Measurements from ENCODE around the gene RNFT2. TPM values are rescaled to one million over a fixed set of nuclear protein-coding genes. Genes with fewer than 3 reads are reported as not detected.
A peak's percentile ranks its signal among the peaks of the same experiment; 100 is the strongest.

RNFT2 gene
- total RNA-seq, result 10 to 100 TPM; 13.0 to 15.8 TPM

GRCh38 chr12:116737774-116738657 is at the start of gene RNFT2, which contains the start of gene SPRING1:
TSS of gene RNFT2 (plus strand) at chr12:116738315. CDS start at chr12:116740498, 2,183 bp downstream.
TSS of gene SPRING1 (minus strand) at chr12:116738069. CDS start at chr12:116737900, 169 bp downstream.
- Mint-ChIP-seq H3K4me3 (peak within 1 kb of the TSS; percentile 96), H3K27me3 (ENCODE audit: low read depth) (no peaks in the 10 kb centered on the region), H3K27ac (peak within 1 kb of the TSS; percentile 79), H3K36me3 (ENCODE audit: low read depth) (peaks cover 13% of the 10 kb centered on the region), H3K9me3 (no peaks in the 10 kb centered on the region), H3K4me1 (ENCODE audit: low read depth) (peaks cover 22% of the 10 kb centered on the region)
- DNase-seq, result peak; percentile 99
- CTCF ChIA-PET, result interaction anchor here (0.6 kb wide), 1 partner anchor 1296 kb away, joined by 3 read pairs; no protein-coding TSS in a partner anchor
- intact Hi-C loops (cut with micrococcal nuclease), result loop anchor here (1.0 to 10.0 kb wide), 9 partner anchors 81 to 1278 kb away; partner anchors contain the start of genes FBXO21, MED13L, RFC5 and TESC

- intact Hi-C loops (cut with micrococcal nuclease), result no loop called here
- H3K9me3 Mint-ChIP-seq, result no peaks in the 10 kb centered on the region
- H3K36me3 Mint-ChIP-seq (ENCODE audit: low read depth), result peaks cover 1% of the 10 kb centered on the region
- no peak for DNase-seq
- peaks cover 26% of the 10 kb centered on the region for H3K27me3 Mint-ChIP-seq (ENCODE audit: low read depth)
- peaks cover 6% of the 10 kb centered on the region for H3K4me1 Mint-ChIP-seq (ENCODE audit: low read depth)
- CTCF ChIA-PET, result interaction anchor here (0.7 kb wide), 1 partner anchor 681 kb away, joined by 3 read pairs; no protein-coding TSS in a partner anchor
- no peak overlapping the region for H3K27ac Mint-ChIP-seq
- H3K4me3 Mint-ChIP-seq, result no peak overlapping the region
Observed at GRCh38 chr12:116689521-116689920, 48.6 kb upstream of the RNFT2 start.

DNA sequence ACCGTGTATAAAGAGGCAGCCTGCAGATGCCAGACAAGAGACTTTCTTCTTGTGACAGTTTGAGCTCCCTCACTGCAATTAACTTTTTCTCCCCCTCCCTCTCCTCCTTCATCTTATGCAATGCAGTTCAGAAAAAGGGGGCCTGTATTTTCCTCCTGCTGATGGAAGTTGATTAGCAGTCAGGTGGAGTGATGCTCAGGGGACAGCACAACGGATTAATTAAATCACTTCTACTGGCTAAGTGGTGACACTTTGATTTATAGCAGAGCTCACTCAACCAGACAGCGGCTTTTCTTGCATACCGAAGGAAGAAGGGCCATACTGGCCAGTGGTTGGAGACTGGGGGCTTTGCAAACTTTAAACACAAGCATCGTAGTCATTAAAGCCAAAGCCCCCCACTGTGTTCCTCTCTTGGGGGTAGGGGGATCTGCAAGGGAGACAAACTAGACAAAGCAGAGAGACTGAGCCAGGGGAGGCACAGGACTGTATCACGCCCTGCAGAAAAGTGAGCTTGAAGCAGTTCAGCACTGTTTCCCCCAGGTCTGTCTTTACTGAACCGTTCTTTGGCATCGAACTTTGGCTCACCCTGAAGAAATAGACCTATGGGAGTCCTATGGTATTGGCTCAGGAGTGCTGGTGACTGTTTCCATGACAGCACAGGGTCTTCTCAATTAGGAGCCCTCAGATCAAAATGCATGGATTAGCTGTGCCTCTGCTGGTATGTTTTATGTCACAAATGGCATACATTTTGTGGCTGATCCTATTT is 48.0 kb upstream of the RNFT2 start:
- intact Hi-C loops (cut with micrococcal nuclease), result no loop called here
- peaks cover 8% of the 10 kb centered on the region for H3K4me1 Mint-ChIP-seq (ENCODE audit: low read depth)
- H3K9me3 Mint-ChIP-seq, result no peaks in the 10 kb centered on the region
- peaks cover 33% of the 10 kb centered on the region for H3K27me3 Mint-ChIP-seq (ENCODE audit: low read depth)
- no peak overlapping the region for H3K27ac Mint-ChIP-seq
- CTCF ChIA-PET, result interaction anchor here (0.7 to 1.4 kb wide), 3 partner anchors 13 to 682 kb away, joined by 3 to 6 read pairs (median 4); no protein-coding TSS in a partner anchor
- peaks cover 1% of the 10 kb centered on the region for H3K36me3 Mint-ChIP-seq (ENCODE audit: low read depth)
- no peak overlapping the region for H3K4me3 Mint-ChIP-seq
- no peak for DNase-seq

DNA sequence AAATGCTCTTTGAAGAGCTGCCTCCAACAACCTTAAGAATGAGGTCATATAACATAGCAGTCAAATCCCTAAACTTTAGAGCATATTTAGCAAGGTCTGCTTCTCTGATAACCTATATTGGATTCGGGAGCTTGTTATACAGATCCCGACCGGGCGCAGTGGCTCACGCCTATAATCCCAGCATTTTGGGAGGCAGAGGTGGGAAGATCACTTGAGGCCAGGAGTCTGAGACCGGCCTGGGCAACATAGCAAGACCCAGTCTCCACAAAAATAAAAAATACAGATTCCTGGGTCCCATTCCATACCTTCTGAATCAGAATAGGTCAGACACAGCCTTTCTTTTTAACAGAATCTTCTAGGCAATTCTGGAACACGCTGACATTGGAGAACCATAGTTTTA is 46.9 kb upstream of the RNFT2 start:
- Mint-ChIP-seq H3K27me3 (ENCODE audit: low read depth) (peaks cover 37% of the 10 kb centered on the region), H3K36me3 (ENCODE audit: low read depth) (peaks cover 1% of the 10 kb centered on the region), H3K27ac (no peak overlapping the region), H3K4me1 (ENCODE audit: low read depth) (peaks cover 8% of the 10 kb centered on the region), H3K9me3 (no peaks in the 10 kb centered on the region), H3K4me3 (no peak overlapping the region)
- intact Hi-C loops (cut with micrococcal nuclease), result no loop called here
- CTCF ChIA-PET, result interaction anchor here (0.6 to 1.4 kb wide), 3 partner anchors 12 to 246 kb away, joined by 4 to 6 read pairs (median 4); no protein-coding TSS in a partner anchor
- no peak for DNase-seq

- Mint-ChIP-seq H3K9me3 (no peaks in the 10 kb centered on the region), H3K4me3 (no peak overlapping the region), H3K27ac (no peak overlapping the region), H3K36me3 (ENCODE audit: low read depth) (peaks cover 1% of the 10 kb centered on the region), H3K27me3 (ENCODE audit: low read depth) (peaks cover 40% of the 10 kb centered on the region), H3K4me1 (ENCODE audit: low read depth) (peaks cover 8% of the 10 kb centered on the region)
- no peak for DNase-seq
- CTCF ChIA-PET, result interaction anchor here (0.6 to 1.4 kb wide), 2 partner anchors 18 to 21 kb away, joined by 3 to 4 read pairs; no protein-coding TSS in a partner anchor
- intact Hi-C loops (cut with micrococcal nuclease), result no loop called here
Observed at GRCh38 chr12:116691636-116692035, 46.5 kb upstream of the RNFT2 start.

DNA sequence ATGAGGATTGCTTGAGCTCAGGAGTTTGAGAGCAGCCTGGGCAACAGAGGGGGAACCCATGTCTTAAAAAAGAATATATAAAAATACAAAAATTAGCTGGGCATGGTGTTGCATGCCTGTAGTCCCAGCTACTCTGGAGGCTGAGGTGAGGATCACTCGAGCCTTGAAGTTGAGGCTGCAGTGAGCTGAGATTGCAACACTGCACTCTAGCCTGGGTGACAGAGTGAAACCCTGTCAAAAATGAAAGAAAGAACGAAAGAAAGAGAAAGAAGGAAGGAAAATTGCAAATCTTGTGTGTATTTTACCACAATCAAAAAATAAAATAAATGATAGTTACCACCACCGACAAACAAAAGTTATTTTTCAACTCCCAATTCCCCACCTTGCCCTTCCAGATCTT is 45.5 kb upstream of the RNFT2 start:
- CTCF ChIA-PET, result no interaction called here
- no peak overlapping the region for H3K4me3 Mint-ChIP-seq
- peaks cover 40% of the 10 kb centered on the region for H3K27me3 Mint-ChIP-seq (ENCODE audit: low read depth)
- H3K4me1 Mint-ChIP-seq (ENCODE audit: low read depth), result peaks cover 8% of the 10 kb centered on the region
- no peak for DNase-seq
- no peak overlapping the region for H3K27ac Mint-ChIP-seq
- intact Hi-C loops (cut with micrococcal nuclease), result no loop called here
- H3K9me3 Mint-ChIP-seq, result no peaks in the 10 kb centered on the region
- no peaks in the 10 kb centered on the region for H3K36me3 Mint-ChIP-seq (ENCODE audit: low read depth)

- no peak overlapping the region for H3K4me3 Mint-ChIP-seq
- H3K4me1 Mint-ChIP-seq (ENCODE audit: low read depth), result peaks cover 8% of the 10 kb centered on the region
- no peak for DNase-seq
- H3K27me3 Mint-ChIP-seq (ENCODE audit: low read depth), result peaks cover 40% of the 10 kb centered on the region
- no peak overlapping the region for H3K27ac Mint-ChIP-seq
- CTCF ChIA-PET, result interaction anchor here (1.0 kb wide), 1 partner anchor 16 kb away, joined by 3 read pairs; no protein-coding TSS in a partner anchor
- intact Hi-C loops (cut with micrococcal nuclease), result no loop called here
- no peaks in the 10 kb centered on the region for H3K9me3 Mint-ChIP-seq
- H3K36me3 Mint-ChIP-seq (ENCODE audit: low read depth), result no peaks in the 10 kb centered on the region
Observed at GRCh38 chr12:116693286-116694227, 44.6 kb upstream of the RNFT2 start.

DNA sequence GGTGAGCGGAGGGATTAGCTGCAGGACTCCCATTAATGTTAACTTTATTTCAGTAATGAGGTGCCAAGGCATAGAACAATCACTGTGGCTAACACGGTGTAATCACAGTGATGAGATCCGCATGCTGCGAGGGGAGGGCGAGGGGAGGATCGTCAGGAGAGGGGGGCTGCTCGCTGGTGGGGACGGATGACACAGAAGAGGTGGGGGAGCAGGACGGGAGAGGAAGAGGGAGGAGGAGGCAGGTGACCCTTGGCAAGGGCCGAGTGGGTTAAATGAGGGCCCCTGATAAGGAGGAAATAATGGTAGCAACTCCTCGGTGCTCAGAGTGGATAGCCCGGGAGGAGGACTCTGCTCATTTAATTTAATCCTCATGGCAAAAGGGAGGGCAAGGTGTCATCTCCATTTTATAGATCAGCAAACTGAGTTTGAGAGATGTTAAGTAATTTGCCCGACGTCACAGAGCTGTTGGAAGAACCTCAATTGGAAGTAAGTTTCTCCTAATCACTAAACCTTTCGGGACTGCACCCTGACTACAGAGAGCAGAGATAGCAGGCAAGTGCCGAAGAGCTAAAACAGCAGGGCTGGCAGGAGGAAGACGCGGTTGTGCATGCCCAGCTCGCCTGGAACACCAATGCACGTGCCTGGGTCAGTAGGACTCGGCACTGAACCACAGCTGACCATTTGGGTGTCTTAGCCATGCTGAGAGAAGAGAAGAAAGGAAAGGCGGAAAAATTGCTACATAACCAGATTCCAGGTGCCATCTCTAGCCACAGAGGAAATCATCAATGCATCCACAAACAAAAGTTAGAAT is 43.3 kb upstream of the RNFT2 start:
- no peaks in the 10 kb centered on the region for H3K9me3 Mint-ChIP-seq
- intact Hi-C loops (cut with micrococcal nuclease), result no loop called here
- no peaks in the 10 kb centered on the region for H3K36me3 Mint-ChIP-seq (ENCODE audit: low read depth)
- H3K27ac Mint-ChIP-seq, result no peak overlapping the region
- peaks cover 8% of the 10 kb centered on the region for H3K4me1 Mint-ChIP-seq (ENCODE audit: low read depth)
- no peak overlapping the region for H3K4me3 Mint-ChIP-seq
- peaks cover 36% of the 10 kb centered on the region for H3K27me3 Mint-ChIP-seq (ENCODE audit: low read depth)
- no peak for DNase-seq
- CTCF ChIA-PET, result interaction anchor here (0.5 kb wide), 1 partner anchor 695 kb away, joined by 3 read pairs; no protein-coding TSS in a partner anchor

GRCh38 chr12:116695464-116695725 is 42.7 kb upstream of the RNFT2 start:
- H3K36me3 Mint-ChIP-seq (ENCODE audit: low read depth), result no peaks in the 10 kb centered on the region
- peaks cover 32% of the 10 kb centered on the region for H3K27me3 Mint-ChIP-seq (ENCODE audit: low read depth)
- no peak overlapping the region for H3K27ac Mint-ChIP-seq
- no peak for DNase-seq
- peaks cover 8% of the 10 kb centered on the region for H3K4me1 Mint-ChIP-seq (ENCODE audit: low read depth)
- CTCF ChIA-PET, result interaction anchor here (0.5 kb wide), 1 partner anchor 696 kb away, joined by 3 read pairs; no protein-coding TSS in a partner anchor
- intact Hi-C loops (cut with micrococcal nuclease), result no loop called here
- H3K4me3 Mint-ChIP-seq, result no peak overlapping the region
- H3K9me3 Mint-ChIP-seq, result no peaks in the 10 kb centered on the region

GRCh38 chr12:116697305-116697704 is 40.8 kb upstream of the RNFT2 start:
- no peak overlapping the region for H3K27ac Mint-ChIP-seq
- H3K9me3 Mint-ChIP-seq, result no peaks in the 10 kb centered on the region
- no peaks in the 10 kb centered on the region for H3K36me3 Mint-ChIP-seq (ENCODE audit: low read depth)
- CTCF ChIA-PET, result interaction anchor here (0.6 to 1.0 kb wide), 3 partner anchors 11 to 247 kb away, joined by 3 read pairs; no protein-coding TSS in a partner anchor
- H3K27me3 Mint-ChIP-seq (ENCODE audit: low read depth), result peaks cover 31% of the 10 kb centered on the region
- no peak overlapping the region for H3K4me3 Mint-ChIP-seq
- peaks cover 8% of the 10 kb centered on the region for H3K4me1 Mint-ChIP-seq (ENCODE audit: low read depth)
- intact Hi-C loops (cut with micrococcal nuclease), result no loop called here
- peak; percentile 53 for DNase-seq

DNA sequence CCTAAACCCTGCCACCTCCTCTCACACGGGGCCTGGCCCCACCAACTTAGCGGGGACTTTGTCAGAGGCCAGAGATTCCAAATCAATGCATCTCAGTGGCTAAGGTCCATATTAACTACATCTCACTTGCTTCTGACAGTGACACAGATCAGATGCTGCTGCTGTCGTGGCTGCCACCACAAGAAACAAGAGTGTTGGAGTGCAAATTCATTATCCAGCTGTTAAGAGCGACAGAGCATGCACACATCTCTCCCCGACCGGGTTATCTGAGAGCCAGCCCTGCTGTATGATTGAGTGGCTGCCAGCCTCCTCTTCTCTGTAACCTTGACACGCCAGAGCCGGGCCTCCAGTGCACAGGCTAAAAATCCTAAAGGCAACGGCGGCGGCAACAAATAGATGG is 40.4 kb upstream of the RNFT2 start:
- no peak for DNase-seq
- intact Hi-C loops (cut with micrococcal nuclease), result no loop called here
- H3K36me3 Mint-ChIP-seq (ENCODE audit: low read depth), result no peaks in the 10 kb centered on the region
- CTCF ChIA-PET, result interaction anchor here (0.6 to 1.0 kb wide), 4 partner anchors 11 to 423 kb away, joined by 3 read pairs; no protein-coding TSS in a partner anchor
- H3K4me1 Mint-ChIP-seq (ENCODE audit: low read depth), result peaks cover 8% of the 10 kb centered on the region
- no peaks in the 10 kb centered on the region for H3K9me3 Mint-ChIP-seq
- no peak overlapping the region for H3K4me3 Mint-ChIP-seq
- peaks cover 29% of the 10 kb centered on the region for H3K27me3 Mint-ChIP-seq (ENCODE audit: low read depth)
- no peak overlapping the region for H3K27ac Mint-ChIP-seq

Measured in activated naive CD4-positive, alpha-beta T cell treated with anti-CD3 and anti-CD28 coated beads for 36 hours (primary cell).